22Rv1 (cell line): ENCODE data around the gene MEIS1.

Experiments used
- CTCF ChIP-seq: fragments of 450-650 bp; IDR thresholded peaks from 2 replicates; pipeline ENCODE4 v1.5.1; 2017; ENCODE audit warnings: mild to moderate bottlenecking
- ZFX ChIP-seq: fragments of 450-650 bp; IDR thresholded peaks from 2 replicates; pipeline ENCODE4 v1.6.1; 2017; ENCODE audit warnings: antibody characterized with exemption, borderline replicate concordance

- TF ChIP-seq CTCF (no peak), ZFX (no peak)
Measured at GRCh38 chr2:66544258-66544657, 109.3 kb downstream of the MEIS1 start.
